ENCODE data around the gene HOTAIR.

HOTAIR gene

GRCh38 chr12:53998110-53998899, 23.6 kb upstream of the HOTAIR start:
- DNase-seq = no peak

- no peak for DNase-seq
Observed at GRCh38 chr12:53997204-53998109, 22.7 kb upstream of the HOTAIR start.

- DNase-seq = no peak
Observed at GRCh38 chr12:53996240-53997203, 21.8 kb upstream of the HOTAIR start.

GRCh38 chr12:53995378-53996239, 20.9 kb upstream of the HOTAIR start:
- DNase-seq = no peak

GRCh38 chr12:53995002-53995377, 20.2 kb upstream of the HOTAIR start:
- no peak for DNase-seq

GRCh38 chr12:53994264-53995001, 19.7 kb upstream of the HOTAIR start:
- DNase-seq = no peak

- DNase-seq = no peak
Observed at GRCh38 chr12:53994009-53994263, 19.2 kb upstream of the HOTAIR start.

GRCh38 chr12:53993162-53994008, 18.6 kb upstream of the HOTAIR start:
- DNase-seq = no peak

GRCh38 chr12:53992377-53992889, 17.7 kb upstream of the HOTAIR start:
- DNase-seq = no peak

GRCh38 chr12:53991077-53991460, 16.3 kb upstream of the HOTAIR start:
- DNase-seq = no peak

GRCh38 chr12:53990311-53991076, 15.7 kb upstream of the HOTAIR start:
- DNase-seq = no peak

- no peak for DNase-seq
Observed at GRCh38 chr12:53989227-53990113, 14.7 kb upstream of the HOTAIR start.

GRCh38 chr12:53988541-53989226, 13.9 kb upstream of the HOTAIR start:
- no peak for DNase-seq

- DNase-seq = no peak
Observed at GRCh38 chr12:53987787-53988230, 13.1 kb upstream of the HOTAIR start.

- DNase-seq = no peak
Observed at GRCh38 chr12:53986686-53987483, 12.1 kb upstream of the HOTAIR start.

- DNase-seq = no peak
Observed at GRCh38 chr12:53985994-53986685, 11.4 kb upstream of the HOTAIR start.
